ENCODE results near the gene MUC4.

GRCh38 chr3:195715583-195716266 is 96.0 kb downstream of the MUC4 start:
- TF ChIP-seq CTCF (conservative IDR thresholded peaks at IDR 0.05) (no peak), EZH2 (IDR thresholded peaks at IDR 0.05; ENCODE audit: low read depth) (no peak)

All from PC-9 (cell line).